Adrenal gland (tissue), 12 donors: ENCODE data around the gene E2F7. TPM values are rescaled to one million over a fixed set of nuclear protein-coding genes. Genes with fewer than 3 reads are reported as not detected.
A peak's percentile ranks its signal among the peaks of the same experiment; 100 is the strongest.

ENCODE experiments used
- DNase-seq, 7 donors: peaks; one replicate each; pipeline ENCODE4 v3.0.0-alpha.2; 2019 to 2020
- H3K27ac ChIP-seq, 5 donors: fragments of 200-600 bp; sonication (generic) in 4 of 5; 1 replicate in 3 of 5; 2 replicates in 2 of 5; pipeline versions ENCODE4 v1.5.1 to v1.8.0; 2016 to 2020; ENCODE audit warnings: mild to moderate bottlenecking in 1 of 5
- H3K27me3 ChIP-seq: fragments of 200-600 bp; 2 replicates; pipeline ENCODE4 v1.8.0; 2021
- H3K36me3 ChIP-seq, 2 donors: fragments of 200-600 bp; replicated peaks in 1 of 2; 1 replicate in 1 of 2; 2 replicates in 1 of 2; pipeline versions ENCODE4 v1.5.1 to v1.8.0; 2018 to 2022
- H3K4me1 ChIP-seq, 2 donors: fragments of 200-600 bp; replicated peaks in 1 of 2; 1 replicate in 1 of 2; 2 replicates in 1 of 2; pipeline versions ENCODE4 v1.5.1 to v1.8.0; 2018 to 2021
- H3K4me3 ChIP-seq, 4 donors: fragments of 200-600 bp; sonication (generic) in 3 of 4; one replicate each; pipeline ENCODE4 v1.5.1; 2016 to 2018
- H3K9me3 ChIP-seq, 3 donors: fragments of 200-600 bp; sonication (generic) in 1 of 3; replicated peaks in 1 of 3; 1 replicate in 2 of 3; 2 replicates in 1 of 3; pipeline versions ENCODE4 v1.5.1 to v1.8.0; 2016 to 2021
- CTCF ChIP-seq, 6 experiments: fragments of 450-650 bp in 4 of 6; fragments of 200-600 bp in 2 of 6; sonication (generic) in 1 of 6; IDR thresholded peaks; 1 replicate in 5 of 6; 2 replicates in 1 of 6; pipeline versions ENCODE4 v1.5.1 to v1.8.0; 2016 to 2021; ENCODE audit warnings: antibody characterized with exemption in 6 of 6, mild to moderate bottlenecking in 2 of 6, moderate library complexity in 1 of 6
- POLR2A ChIP-seq, 2 donors: fragments of 450-650 bp; IDR thresholded peaks; one replicate each; pipeline ENCODE4 v1.6.1; 2017; ENCODE audit warnings: antibody characterized with exemption in 2 of 2, mild to moderate bottlenecking in 2 of 2, moderate library complexity in 1 of 2
- WGBS, 4 donors: extraction: QIAGEN DNeasy Blood & Tissue Kit in 2 of 4; methylation state at CpG; one replicate each; pipeline versions ENCODE4 v1.1.5 to v1.1.7; 2013 to 2017; 5-methylcytosine and 5-hydroxymethylcytosine counted together
- intact Hi-C, 2 donors: fragments of 100-400 bp; cut with DNase I; formaldehyde crosslinking; loops; one replicate each; pipeline versions ENCODE4 v1.14.1 to v1.15.0; 2022 to 2023
- polyA plus RNA-seq, 3 donors: library from polyadenylated mRNA; stranded (reverse); fragments of 200-250 nt in 2 of 3; fragments of 350-450 nt in 1 of 3; fragmentation: Illumina TruSeq in 1 of 3; extraction: RNeasy Lipid Tissue Mini Kit (QIAGEN cat#74804) in 1 of 3; gene quantifications; one replicate each; pipeline ENCODE4 v1.2.3, GENCODE V29; 2013 to 2014
- total RNA-seq, 9 donors: library from RNA; depleted of rRNA in 4 of 9; stranded (reverse); fragments of >200 nt in 4 of 9; fragments of 120-200 nt in 1 of 9; fragmentation: NEBNext Ultra II Directional in 1 of 9; extraction: Animal tissue kit (Norgen Biotek cat#: 25700) in 1 of 9; gene quantifications; one replicate each; pipeline versions ENCODE4 v1.1.0 to v1.2.4, GENCODE V29; 2013 to 2023
- donor health status: healthy with polysubstance abuse.
- donor health status: Bipolar disorder and iron deficiency.
- donor health status: DM: yes; HTN: yes; CAD: no.
- donor health status: DM: no; HTN: no; CAD: no.
- donor health status: DM: no; HTN: no; CAD: no.
- donor health status: DM: yes; HTN: yes; CAD: no.

E2F7 gene
- total and polyA plus RNA-seq, 12 donors = 0.07 to 2.7 (median 0.29) TPM; not detected in 3

DNA sequence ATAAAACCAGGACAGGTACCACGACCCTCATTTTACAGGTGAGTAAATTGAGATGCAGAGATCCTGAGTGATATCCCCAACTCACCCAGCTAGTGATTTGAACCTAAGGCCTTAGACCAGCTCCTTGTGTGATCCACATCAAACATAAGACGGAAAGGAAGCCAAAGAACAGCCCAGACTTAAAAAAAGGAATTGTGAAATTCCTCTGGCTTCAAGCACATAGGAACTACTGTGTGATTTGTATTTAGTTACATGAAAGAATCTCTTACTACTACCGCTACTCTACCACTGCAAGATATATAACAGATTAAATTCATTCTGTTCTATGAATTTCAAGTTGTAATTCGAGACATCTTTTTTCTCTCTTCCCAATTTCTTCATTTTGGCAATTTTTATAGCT is 10.5 kb downstream of the E2F7 start:
- no peak for DNase-seq
- H3K27ac ChIP-seq = no peak overlapping the region
- no peaks in the 10 kb centered on the region for H3K27me3 ChIP-seq
- H3K4me1 ChIP-seq = no peaks in the 10 kb centered on the region
- no peak for TF ChIP-seq CTCF (IDR thresholded peaks at IDR 0.05)
- TF ChIP-seq POLR2A (IDR thresholded peaks at IDR 0.05) = no peak
- intact Hi-C loops = no loop called here
- 82 to 96% (median 92%) methylated on average over 4 of the region's 4 CpGs for WGBS, 4 donors
- no peaks in the 10 kb centered on the region for H3K9me3 ChIP-seq
- no peak overlapping the region for H3K4me3 ChIP-seq
- no peaks in the 10 kb centered on the region for H3K36me3 ChIP-seq

- Histone ChIP-seq H3K27me3 (no peaks in the 10 kb centered on the region), H3K4me1 (no peaks in the 10 kb centered on the region), H3K36me3 (no peaks in the 10 kb centered on the region), H3K27ac (no peak overlapping the region), H3K4me3 (no peak overlapping the region), H3K9me3 (no peaks in the 10 kb centered on the region)
- DNase-seq = no peak
- intact Hi-C loops = no loop called here
- 39 to 80% (median 67%) methylated on average over 1 of the region's 1 CpG for WGBS, 4 donors
- TF ChIP-seq POLR2A (IDR thresholded peaks at IDR 0.05) (no peak), CTCF (IDR thresholded peaks at IDR 0.05) (no peak)
Measured at GRCh38 chr12:77053259-77053658, 12.1 kb downstream of the E2F7 start.

- H3K36me3 ChIP-seq = no peaks in the 10 kb centered on the region
- no peaks in the 10 kb centered on the region for H3K4me1 ChIP-seq
Measured at GRCh38 chr12:77049767-77050353, 15.5 kb downstream of the E2F7 start.

More at GRCh38 chr12:77049767-77050353, 15.5 kb downstream of the E2F7 start:
- DNase-seq = peak in 2 of 7 donors; percentile 3 to 8
- WGBS, 4 donors = 27 to 31% (median 27%) methylated on average over 4 of the region's 4 CpGs
- Histone ChIP-seq H3K9me3 (no peaks in the 10 kb centered on the region), H3K4me3 (no peak overlapping the region), H3K27ac (no peak overlapping the region), H3K27me3 (no peaks in the 10 kb centered on the region)
- intact Hi-C loops = no loop called here
- no peak for TF ChIP-seq POLR2A (IDR thresholded peaks at IDR 0.05)
- peak; percentile 57 to 72 (median 64) for TF ChIP-seq CTCF (IDR thresholded peaks at IDR 0.05)
